GM12878 (cell line): ENCODE data around the gene MARCHF10. TPM values are rescaled to one million over a fixed set of nuclear protein-coding genes. Genes with fewer than 3 reads are reported as not detected.

ENCODE experiments used
- ATAC-seq: fragments of 200-7000 bp; cut with Tn5 transposase; 3 replicates; pipeline ENCODE4 v1.9.1; 2020; ENCODE audit warnings: mild to moderate bottlenecking, moderate library complexity
- BruUV-seq: library from RNA; stranded (reverse); fragments of 400-500 nt; replicated peaks from 2 replicates; lab custom pipeline; 2021; lab: Mats Ljungman, UMichigan
- CTCF ChIA-PET: fragments of 300-600 bp; sonication (Branson Sonifier 250); formaldehyde crosslinking; extraction: SDS; loops from one replicate; lab custom pipeline; 2021; ENCODE audit warnings: inconsistent platforms; lab: Yijun Ruan, JAX
- POLR2A ChIA-PET: fragments of 350-600 bp; formaldehyde crosslinking; extraction: SDS; loops from one replicate; lab custom pipeline; 2021; ENCODE audit warnings: inconsistent platforms; lab: Charles Lee
- RAD21 ChIA-PET: fragments of 300-600 bp; sonication (Branson Sonifier 250); formaldehyde crosslinking; loops from one replicate; lab custom pipeline; 2023; ENCODE audit warnings: antibody characterized with exemption; ENCODE audit not compliant: unreplicated experiment; lab: Charles Lee
- SMC1A ChIA-PET: fragments of 300-600 bp; sonication (Branson Sonifier 250); formaldehyde crosslinking; loops from one replicate; lab custom pipeline; 2023; ENCODE audit not compliant: unreplicated experiment, uncharacterized antibody; lab: Charles Lee
- DNase-seq: peaks from one replicate; pipeline ENCODE4 v3.0.0-alpha.2; 2011; ENCODE audit warnings: low read depth, low spot score
- FAIRE-seq: peaks from 3 replicates; lab custom pipeline; 2011; peaks lifted over from hg19 to GRCh38; lab: Jason Lieb, UNC
- H2AFZ ChIP-seq: 2 replicates; pipeline ENCODE4 v1.6.0; 2011; ENCODE audit warnings: low read depth, low read length, control low read depth; ENCODE audit not compliant: control insufficient read depth
- H3K27ac ChIP-seq: 2 replicates; pipeline ENCODE4 v1.5.1; 2011; ENCODE audit warnings: control low read depth; ENCODE audit not compliant: control insufficient read depth, insufficient read depth
- H3K27me3 ChIP-seq, 2 experiments: replicated peaks in 1 of 2; 2 replicates each; pipeline versions ENCODE4 v1.6.0 to v1.6.1; 2011; ENCODE audit warnings: low read length in 1 of 2; ENCODE audit not compliant: control insufficient read depth in 2 of 2, insufficient read depth in 2 of 2
- H3K36me3 ChIP-seq, 2 experiments: 2 replicates each; pipeline ENCODE4 v1.5.1; 2011; ENCODE audit warnings: low read length in 1 of 2; ENCODE audit not compliant: control insufficient read depth in 2 of 2, insufficient read depth in 2 of 2
- H3K4me1 ChIP-seq: 2 replicates; pipeline ENCODE4 v1.6.1; 2011; ENCODE audit warnings: mild to moderate bottlenecking, low read length, moderate library complexity, mixed read lengths; ENCODE audit not compliant: control insufficient read depth, insufficient read depth
- H3K4me2 ChIP-seq: 2 replicates; pipeline ENCODE4 v1.6.0; 2011; ENCODE audit warnings: control low read depth; ENCODE audit not compliant: control insufficient read depth, insufficient read depth
- H3K4me3 ChIP-seq: fragments of 200-600 bp; sonication (generic); 2 replicates; pipeline ENCODE4 v1.5.1; 2016
- H3K79me2 ChIP-seq: 2 replicates; pipeline ENCODE4 v1.6.0; 2011; ENCODE audit warnings: low read length; ENCODE audit not compliant: control insufficient read depth, insufficient read depth
- H3K9ac ChIP-seq: 2 replicates; pipeline ENCODE4 v1.8.0; 2011; ENCODE audit warnings: low read length, control low read depth, mixed read lengths; ENCODE audit not compliant: control insufficient read depth, insufficient read depth
- H3K9me3 ChIP-seq: replicated peaks from 3 replicates; pipeline ENCODE4 v1.5.1; 2011; ENCODE audit warnings: mild to moderate bottlenecking, low read length; ENCODE audit not compliant: control insufficient read depth, insufficient read depth
- H4K20me1 ChIP-seq: 2 replicates; pipeline ENCODE4 v1.6.0; 2011; ENCODE audit not compliant: control insufficient read depth, insufficient read depth
- HSF1 ChIP-seq: fragments of 150-350 bp; IDR thresholded peaks from 2 replicates; pipeline ENCODE4 v1.6.1; 2014; ENCODE audit warnings: mild to moderate bottlenecking, low read depth, low read length
- PBX3 ChIP-seq: IDR thresholded peaks from 2 replicates; pipeline ENCODE4 v1.6.1; 2011; ENCODE audit warnings: mild to moderate bottlenecking, low read depth, low read length, moderate library complexity; ENCODE audit not compliant: insufficient replicate concordance
- PKNOX1 ChIP-seq: fragments of 450-650 bp; IDR thresholded peaks from 2 replicates; pipeline ENCODE4 v1.6.1; 2016; ENCODE audit warnings: mild to moderate bottlenecking
- WGBS: methylation state at CpG from one replicate; pipeline ENCODE4 v1.1.6; 2016; ENCODE audit warnings: low lambda C conversion rate; ENCODE audit not compliant: insufficient replicate concordance, insufficient coverage; ENCODE audit errors: missing lambda C conversion rate; 5-methylcytosine and 5-hydroxymethylcytosine counted together
- in situ Hi-C: fragments of 300-500 bp; cut with MboI; formaldehyde crosslinking; loops from 9 replicates; pipeline ENCODE4 v1.14.3; 2018; ENCODE audit warnings: mixed read lengths
- intact Hi-C: fragments of 100-400 bp; cut with micrococcal nuclease; formaldehyde crosslinking; loops from one replicate; pipeline ENCODE4 v1.14.2; 2022; ENCODE audit not compliant: unreplicated experiment
- polyA plus RNA-seq, 11 experiments: library from polyadenylated mRNA; depleted of rRNA in 4 of 11; unstranded in 6 of 11; stranded (reverse) in 5 of 11; fragments of >200 nt; fragmentation: Nextera tagmentation in 4 of 11; fragmentation: Illumina TruSeq in 1 of 11; extraction: Ambion mirVana in 4 of 11; extraction: Trizol in 1 of 11; gene quantifications; 1 replicate in 1 of 11; 2 replicates in 10 of 11; pipeline versions ENCODE4 v1.2.1 to v1.2.3, GENCODE V29; 2011 to 2016; ENCODE audit warnings: inconsistent platforms in 2 of 11, missing spikeins in 2 of 11, low read depth in 1 of 11
- total RNA-seq, 4 experiments: library from RNA; depleted of rRNA in 3 of 4; stranded (reverse); fragments of >200 nt in 3 of 4; fragmentation: Illumina TruSeq in 1 of 4; extraction: Trizol in 1 of 4; gene quantifications; 2 replicates each; pipeline versions ENCODE4 v1.2.1 to v1.2.3, GENCODE V29; 2013 to 2021

MARCHF10 gene
- total and polyA plus RNA-seq, 10 of the 15 experiments (the other 5 are each of a cell fraction or from before 2014, with no cell fraction given) = 0.11 to 0.24 TPM; not detected in 8

DNA sequence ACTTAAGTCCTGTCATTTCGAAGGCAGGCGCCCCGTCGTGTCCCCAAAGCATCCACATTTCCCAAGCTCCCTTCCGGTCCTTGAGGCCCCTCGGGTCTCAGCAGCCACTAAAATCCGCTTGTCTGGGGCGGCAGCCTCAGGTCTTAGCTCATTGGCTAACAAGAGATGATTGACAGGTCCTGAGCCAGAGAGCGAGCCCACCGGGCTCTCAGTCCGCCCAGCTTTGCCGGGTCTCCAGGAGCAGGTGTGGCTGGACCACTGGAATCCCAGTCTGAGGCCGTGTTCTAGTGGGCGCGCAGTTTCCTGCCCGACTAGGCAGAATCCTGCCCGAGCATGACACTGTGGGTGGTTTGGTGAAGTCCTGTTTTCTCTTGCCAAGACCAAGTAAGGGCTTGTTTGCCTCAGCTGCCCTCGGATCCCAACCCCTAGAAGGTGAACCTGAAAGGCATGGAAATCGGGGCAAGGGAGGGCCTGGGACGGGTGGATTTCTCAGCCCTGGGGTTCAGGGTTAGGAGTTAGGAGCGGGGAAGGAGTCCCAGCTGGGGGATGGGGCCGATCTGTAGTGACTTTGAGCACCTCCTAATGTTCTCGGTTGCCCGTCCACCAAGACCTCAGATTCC is 137.8 kb downstream of the MARCHF10 start:
- peaks cover 2% of the 10 kb centered on the region; the same call in 1 of the 2 replicates for H4K20me1 ChIP-seq
- no peak for TF ChIP-seq HSF1
- TF ChIP-seq PKNOX1 = peak; percentile 58
- TF ChIP-seq PBX3 = peak; percentile 49
- TF ChIP-seq, all 136 proteins: peak for 2
- FAIRE-seq (no peak), DNase-seq (no peak), ATAC-seq (no peak)
- ChIA-PET SMC1A (no interaction called here), RAD21 (no interaction called here), CTCF (interaction anchor here (1.2 kb wide), 1 partner anchor 107 kb away, joined by 4 read pairs; no protein-coding TSS in a partner anchor), POLR2A (no interaction called here)
- in situ Hi-C loops (no loop called here), intact Hi-C loops (no loop called here)
- Histone ChIP-seq H3K4me3 (no peak overlapping the region), H3K79me2 (no peaks in the 10 kb centered on the region), H3K27ac (no peak overlapping the region), H3K36me3 (no peaks in the 10 kb centered on the region), H2AFZ (no peak overlapping the region), H3K9me3 (no peaks in the 10 kb centered on the region), H3K4me2 (no peak overlapping the region), H3K27me3 (no peaks in the 10 kb centered on the region; a peak in 1 of 4 replicates), H3K4me1 (no peaks in the 10 kb centered on the region), H3K9ac (no peak overlapping the region)
- 66% methylated on average over 24 of the region's 24 CpGs for WGBS
- no TSS peak for BruUV-seq
